HepG2 (cell line): ENCODE results near the gene ASB4. TPM values are rescaled to one million over a fixed set of nuclear protein-coding genes. Genes with fewer than 3 reads are reported as not detected.

Source experiments
- ARID3A ChIP-seq: IDR thresholded peaks from 2 replicates; pipeline ENCODE4 v1.6.1; 2012; ENCODE audit warnings: low read depth, low read length, improper control_type of control experiment
- BHLHE40 ChIP-seq: IDR thresholded peaks from 2 replicates; pipeline ENCODE4 v1.6.1; 2011; ENCODE audit warnings: low read length, improper control_type of control experiment
- CTCF ChIP-seq: sonication (generic); formaldehyde crosslinking; IDR thresholded peaks from 2 replicates; pipeline ENCODE4 v1.5.0; 2020; ENCODE audit warnings: mild to moderate bottlenecking, missing genetic modification reagents, moderate library complexity
- FOXA3 ChIP-seq: IDR thresholded peaks from 2 replicates; pipeline ENCODE4 v1.6.1; 2016; ENCODE audit warnings: missing genetic modification reagents, missing compliant biosample characterization
- GATAD2A ChIP-seq: IDR thresholded peaks from 2 replicates; pipeline ENCODE4 v1.6.1; 2016
- HMG20A ChIP-seq: IDR thresholded peaks from 2 replicates; pipeline ENCODE4 v1.6.1; 2016; ENCODE audit warnings: borderline replicate concordance
- ISL2 ChIP-seq: sonication (generic); formaldehyde crosslinking; IDR thresholded peaks from 2 replicates; pipeline ENCODE4 v1.5.0; 2020; ENCODE audit warnings: missing genetic modification reagents
- KAT8 ChIP-seq: IDR thresholded peaks from 2 replicates; pipeline ENCODE4 v1.6.1; 2016; ENCODE audit warnings: missing genetic modification reagents, missing compliant biosample characterization
- KDM3A ChIP-seq: IDR thresholded peaks from 2 replicates; pipeline ENCODE4 v1.6.1; 2018; ENCODE audit warnings: low read depth, missing compliant biosample characterization
- MIXL1 ChIP-seq: IDR thresholded peaks from 2 replicates; pipeline ENCODE4 v1.6.1; 2016
- NR2F6 ChIP-seq, 2 experiments: IDR thresholded peaks; 2 replicates each; pipeline ENCODE4 v1.6.1; 2016; ENCODE audit warnings: antibody characterized with exemption in 1 of 2, mild to moderate bottlenecking in 1 of 2
- PATZ1 ChIP-seq: sonication (generic); formaldehyde crosslinking; IDR thresholded peaks from 2 replicates; pipeline ENCODE4 v1.4.0; 2020; ENCODE audit warnings: missing genetic modification reagents
- SP140L ChIP-seq: sonication (generic); formaldehyde crosslinking; IDR thresholded peaks from 2 replicates; pipeline ENCODE4 v1.4.0; 2020; ENCODE audit warnings: missing genetic modification reagents, borderline replicate concordance
- STAG1 ChIP-seq: sonication (generic); formaldehyde crosslinking; IDR thresholded peaks from 2 replicates; pipeline ENCODE4 v1.4.0; 2020; ENCODE audit warnings: missing genetic modification reagents
- THAP11 ChIP-seq: IDR thresholded peaks from 2 replicates; pipeline ENCODE4 v1.6.1; 2016; ENCODE audit warnings: missing biosample characterization, missing genetic modification reagents
- YEATS2 ChIP-seq: sonication (generic); formaldehyde crosslinking; IDR thresholded peaks from 2 replicates; pipeline ENCODE4 v1.4.0; 2020; ENCODE audit warnings: missing genetic modification reagents, borderline replicate concordance
- ZKSCAN8 ChIP-seq: IDR thresholded peaks from 2 replicates; pipeline ENCODE4 v1.6.1; 2016; ENCODE audit warnings: borderline replicate concordance, missing genetic modification reagents, missing compliant biosample characterization
- ZNF20 ChIP-seq: sonication (generic); formaldehyde crosslinking; IDR thresholded peaks from 2 replicates; pipeline ENCODE4 v1.4.0; 2020; ENCODE audit warnings: mild to moderate bottlenecking, moderate library complexity, missing genetic modification reagents
- ZSCAN22 ChIP-seq: sonication (generic); formaldehyde crosslinking; IDR thresholded peaks from 2 replicates; pipeline ENCODE4 v1.4.0; 2020; ENCODE audit warnings: mild to moderate bottlenecking, missing genetic modification reagents
- polyA plus RNA-seq, 8 experiments: library from polyadenylated mRNA; depleted of rRNA in 3 of 8; stranded (reverse) in 7 of 8; unstranded in 1 of 8; fragments of >200 nt; fragmentation: Illumina TruSeq in 4 of 8; extraction: Trizol in 4 of 8; gene quantifications; 2 replicates each; pipeline versions ENCODE4 v1.2.1 to v1.2.3, GENCODE V29; 2011 to 2016; ENCODE audit warnings: low read depth in 4 of 8, missing spikeins in 1 of 8, mixed read lengths in 1 of 8; ENCODE audit not compliant: insufficient read depth in 1 of 8
- total RNA-seq, 5 experiments: library from RNA; depleted of rRNA; stranded (reverse); fragments of >200 nt; fragmentation: Illumina TruSeq; extraction: Trizol; gene quantifications; 2 replicates each; pipeline ENCODE4 v1.2.3, GENCODE V29; 2016; ENCODE audit warnings: low read depth in 1 of 5
- TF ChIP-seq, protein P1 (sequence below): sonication (generic); formaldehyde crosslinking; IDR thresholded peaks from 2 replicates; pipeline ENCODE4 v1.4.0; 2020; ENCODE audit warnings: missing genetic modification reagents, borderline replicate concordance
- TF ChIP-seq, protein P2 (sequence below): sonication (generic); formaldehyde crosslinking; IDR thresholded peaks from 2 replicates; pipeline ENCODE4 v1.5.0; 2020; ENCODE audit warnings: missing genetic modification reagents

Gene ASB4
- total and polyA plus RNA-seq, 2 of the 13 experiments (the other 11 are each of a cell fraction or from before 2014, with no cell fraction given) = 1.1 to 4.0 TPM

DNA sequence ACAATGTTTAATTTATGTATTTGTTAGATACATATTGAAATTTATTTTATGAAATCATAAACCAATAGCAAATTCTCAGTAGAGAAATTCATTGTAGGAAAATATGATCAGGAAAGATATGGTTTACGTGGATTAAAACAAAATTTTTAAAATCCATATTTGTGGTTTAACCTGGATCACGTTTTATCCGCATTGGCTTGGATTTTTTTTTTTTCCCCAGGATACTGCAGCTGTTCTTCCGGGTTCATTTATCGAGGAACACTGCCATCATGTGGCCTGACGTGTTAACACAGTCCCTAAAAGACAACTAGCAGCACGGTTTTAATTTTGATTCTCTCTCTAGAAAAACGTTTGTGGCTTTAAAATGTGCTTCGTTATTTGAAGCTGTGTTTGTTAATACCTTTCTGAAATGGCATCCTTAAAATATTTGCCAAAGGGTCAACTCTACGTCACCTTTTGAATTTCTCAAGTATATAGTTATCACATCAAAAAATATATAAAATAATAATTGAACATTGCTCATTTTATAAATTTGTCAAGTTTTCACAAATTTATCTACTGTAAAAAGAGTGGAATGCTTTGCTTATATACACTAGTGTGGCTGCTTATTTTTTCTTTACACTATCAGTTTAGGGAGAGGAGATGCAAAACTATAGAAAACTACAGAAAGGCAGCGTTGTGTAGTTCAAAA lies 8.7 kb upstream of the ASB4 start (continued):
- peak; percentile 45; the same call in 1 of the 2 replicates for TF ChIP-seq ISL2 (CRISPR knock-in tag)
- TF ChIP-seq CTCF (CRISPR knock-in tag) = peak; percentile 83
- TF ChIP-seq NR2F6 (IDR thresholded peaks at IDR 0.05) = no peak
- 0 out of 2 replicates have a peak, but pooled peaks have one; percentile 11 for TF ChIP-seq NR2F6 (CRISPR knock-in tag; IDR thresholded peaks at IDR 0.05)
- TF ChIP-seq, protein P1, sequence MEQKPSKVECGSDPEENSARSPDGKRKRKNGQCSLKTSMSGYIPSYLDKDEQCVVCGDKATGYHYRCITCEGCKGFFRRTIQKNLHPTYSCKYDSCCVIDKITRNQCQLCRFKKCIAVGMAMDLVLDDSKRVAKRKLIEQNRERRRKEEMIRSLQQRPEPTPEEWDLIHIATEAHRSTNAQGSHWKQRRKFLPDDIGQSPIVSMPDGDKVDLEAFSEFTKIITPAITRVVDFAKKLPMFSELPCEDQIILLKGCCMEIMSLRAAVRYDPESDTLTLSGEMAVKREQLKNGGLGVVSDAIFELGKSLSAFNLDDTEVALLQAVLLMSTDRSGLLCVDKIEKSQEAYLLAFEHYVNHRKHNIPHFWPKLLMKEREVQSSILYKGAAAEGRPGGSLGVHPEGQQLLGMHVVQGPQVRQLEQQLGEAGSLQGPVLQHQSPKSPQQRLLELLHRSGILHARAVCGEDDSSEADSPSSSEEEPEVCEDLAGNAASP (CRISPR knock-in tag) = 0 out of 2 replicates have a peak, but pooled peaks have one; percentile 33
- TF ChIP-seq ZSCAN22 (CRISPR knock-in tag) = no peak
- TF ChIP-seq BHLHE40 = peak; percentile 60; the same call in 1 of the 2 replicates
- TF ChIP-seq HMG20A (CRISPR knock-in tag) = peak; percentile 26; the same call in 1 of the 2 replicates
- no peak for TF ChIP-seq ZNF20 (CRISPR knock-in tag)
- TF ChIP-seq FOXA3 (CRISPR knock-in tag) = peak; percentile 44
- TF ChIP-seq STAG1 (CRISPR knock-in tag) = peak; percentile 94
- TF ChIP-seq PATZ1 (CRISPR knock-in tag) = 0 out of 2 replicates have a peak, but pooled peaks have one; percentile 16
- TF ChIP-seq THAP11 (CRISPR knock-in tag) = peak; percentile 29; the same call in 1 of the 2 replicates
- TF ChIP-seq ARID3A = peak; percentile 59; the same call in 1 of the 2 replicates
- TF ChIP-seq, protein P2, sequence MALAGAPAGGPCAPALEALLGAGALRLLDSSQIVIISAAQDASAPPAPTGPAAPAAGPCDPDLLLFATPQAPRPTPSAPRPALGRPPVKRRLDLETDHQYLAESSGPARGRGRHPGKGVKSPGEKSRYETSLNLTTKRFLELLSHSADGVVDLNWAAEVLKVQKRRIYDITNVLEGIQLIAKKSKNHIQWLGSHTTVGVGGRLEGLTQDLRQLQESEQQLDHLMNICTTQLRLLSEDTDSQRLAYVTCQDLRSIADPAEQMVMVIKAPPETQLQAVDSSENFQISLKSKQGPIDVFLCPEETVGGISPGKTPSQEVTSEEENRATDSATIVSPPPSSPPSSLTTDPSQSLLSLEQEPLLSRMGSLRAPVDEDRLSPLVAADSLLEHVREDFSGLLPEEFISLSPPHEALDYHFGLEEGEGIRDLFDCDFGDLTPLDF (CRISPR knock-in tag) = 0 out of 2 replicates have a peak, but pooled peaks have one; percentile 39
- TF ChIP-seq KDM3A (CRISPR knock-in tag) = 0 out of 2 replicates have a peak, but pooled peaks have one; percentile 22
- peak; percentile 33; the same call in 1 of the 2 replicates for TF ChIP-seq KAT8 (CRISPR knock-in tag)
- TF ChIP-seq MIXL1 (CRISPR knock-in tag) = peak; percentile 64; the same call in 1 of the 2 replicates
- TF ChIP-seq GATAD2A (CRISPR knock-in tag) = peak; percentile 63
- 0 out of 2 replicates have a peak, but pooled peaks have one; percentile 52 for TF ChIP-seq ZKSCAN8
- TF ChIP-seq SP140L = 0 out of 2 replicates have a peak, but pooled peaks have one; percentile 57
- TF ChIP-seq YEATS2 (CRISPR knock-in tag) = peak; percentile 23; the same call in 1 of the 2 replicates
